Measurements from ENCODE around the gene TAPBPL.
"Not testable (repeated sequence)": the region's sequence is repeated elsewhere in the genome, so short reads cannot be mapped to it uniquely, and the experiment has no call there.

The TAPBPL gene

GRCh38 chr12:6489449-6489848 is 37.6 kb downstream of the TAPBPL start:
- H3K9ac ChIP-seq (ENCODE audit: low read length in 5 of 5): no peak overlapping the region
- H3K9me3 ChIP-seq (ENCODE audit: control insufficient read depth in 5 of 5, low read length in 5 of 5): no peaks in the 10 kb centered on the region
- H3K36me3 ChIP-seq (ENCODE audit: control insufficient read depth in 5 of 5, insufficient read depth in 5 of 5, low read length in 5 of 5): peaks cover 0 to 5% (median 2%) of the 10 kb centered on the region in 5 donors
- no peak overlapping the region for H3K4me3 ChIP-seq (ENCODE audit: low read depth in 1 of 5, low read length in 5 of 5)
- H3K27ac ChIP-seq (ENCODE audit: low read depth, low read length): no peak overlapping the region
- H3K27me3 ChIP-seq (ENCODE audit: control insufficient read depth in 5 of 5, insufficient read depth in 4 of 5, low read length in 5 of 5): peaks cover 0 to 4% (median 0%) of the 10 kb centered on the region in 5 donors
- peaks cover 0 to 17% (median 15%) of the 10 kb centered on the region in 5 donors for H3K4me1 ChIP-seq (ENCODE audit: control insufficient read depth in 5 of 5, insufficient read depth in 5 of 5, low read length in 5 of 5)

GRCh38 chr12:6490673-6491072 is 38.8 kb downstream of the TAPBPL start:
- not testable (repeated sequence) for H3K27me3 ChIP-seq (ENCODE audit: control insufficient read depth in 5 of 5, insufficient read depth in 4 of 5, low read length in 5 of 5); H3K27ac ChIP-seq (ENCODE audit: low read depth, low read length); H3K4me3 ChIP-seq (ENCODE audit: low read depth in 1 of 5, low read length in 5 of 5); H3K36me3 ChIP-seq (ENCODE audit: control insufficient read depth in 5 of 5, insufficient read depth in 5 of 5, low read length in 5 of 5); H3K9me3 ChIP-seq (ENCODE audit: control insufficient read depth in 5 of 5, low read length in 5 of 5); H3K9ac ChIP-seq (ENCODE audit: low read length in 5 of 5)
- H3K4me1 ChIP-seq (ENCODE audit: control insufficient read depth in 5 of 5, insufficient read depth in 5 of 5, low read length in 5 of 5): peaks cover 0 to 26% (median 23%) of the 10 kb centered on the region in 5 donors

GRCh38 chr12:6492838-6493496 is 41.1 kb downstream of the TAPBPL start, which contains the start of gene MRPL51:
TSS of gene MRPL51 (minus strand) at chr12:6493262. CDS start at chr12:6493136, 126 bp downstream.
- H3K36me3 ChIP-seq (ENCODE audit: control insufficient read depth in 5 of 5, insufficient read depth in 5 of 5, low read length in 5 of 5): peaks cover 7 to 12% (median 9%) of the 10 kb centered on the region in 5 donors
- peak within 1 kb of the TSS; percentile 88 to 99 (median 92) for H3K4me3 ChIP-seq (ENCODE audit: low read depth in 1 of 5, low read length in 5 of 5)
- no peaks in the 10 kb centered on the region for H3K9me3 ChIP-seq (ENCODE audit: control insufficient read depth in 5 of 5, low read length in 5 of 5)
- peak within 1 kb of the TSS; percentile 70 to 97 (median 93) for H3K9ac ChIP-seq (ENCODE audit: low read length in 5 of 5)
- peaks cover 0 to 3% (median 0%) of the 10 kb centered on the region in 5 donors for H3K27me3 ChIP-seq (ENCODE audit: control insufficient read depth in 5 of 5, insufficient read depth in 4 of 5, low read length in 5 of 5)
- peak within 1 kb of the TSS; percentile 98 for H3K27ac ChIP-seq (ENCODE audit: low read depth, low read length)
- H3K4me1 ChIP-seq (ENCODE audit: control insufficient read depth in 5 of 5, insufficient read depth in 5 of 5, low read length in 5 of 5): peaks cover 0 to 26% (median 23%) of the 10 kb centered on the region in 5 donors

GRCh38 chr12:6493497-6494257 is 41.8 kb downstream of the TAPBPL start, which contains the start of gene NCAPD2:
TSS of gene NCAPD2 (plus strand) at chr12:6494102. CDS start at chr12:6495099, 997 bp downstream.
- Histone ChIP-seq H3K4me3 (ENCODE audit: low read depth in 1 of 5, low read length in 5 of 5) (peak within 1 kb of the TSS; percentile 88 to 99 (median 92)), H3K9me3 (ENCODE audit: control insufficient read depth in 5 of 5, low read length in 5 of 5) (no peaks in the 10 kb centered on the region), H3K27me3 (ENCODE audit: control insufficient read depth in 5 of 5, insufficient read depth in 4 of 5, low read length in 5 of 5) (no peaks in the 10 kb centered on the region), H3K27ac (ENCODE audit: low read depth, low read length) (peak within 1 kb of the TSS; percentile 98), H3K9ac (ENCODE audit: low read length in 5 of 5) (peak within 1 kb of the TSS; percentile 70 to 97 (median 93)), H3K4me1 (ENCODE audit: control insufficient read depth in 5 of 5, insufficient read depth in 5 of 5, low read length in 5 of 5) (peaks cover 0 to 26% (median 23%) of the 10 kb centered on the region in 5 donors), H3K36me3 (ENCODE audit: control insufficient read depth in 5 of 5, insufficient read depth in 5 of 5, low read length in 5 of 5) (peaks cover 7 to 14% (median 9%) of the 10 kb centered on the region in 5 donors)

- Histone ChIP-seq H3K27ac (ENCODE audit: low read depth, low read length) (peak overlapping the region; percentile 98), H3K4me1 (ENCODE audit: control insufficient read depth in 5 of 5, insufficient read depth in 5 of 5, low read length in 5 of 5) (peaks cover 0 to 26% (median 23%) of the 10 kb centered on the region in 5 donors), H3K9me3 (ENCODE audit: control insufficient read depth in 5 of 5, low read length in 5 of 5) (no peaks in the 10 kb centered on the region), H3K4me3 (ENCODE audit: low read depth in 1 of 5, low read length in 5 of 5) (peak overlapping the region; percentile 79 to 94 (median 90)), H3K36me3 (ENCODE audit: control insufficient read depth in 5 of 5, insufficient read depth in 5 of 5, low read length in 5 of 5) (peaks cover 7 to 20% (median 9%) of the 10 kb centered on the region in 5 donors), H3K9ac (ENCODE audit: low read length in 5 of 5) (peak overlapping the region in 4 of 5 donors; percentile 44 to 71 (median 62)), H3K27me3 (ENCODE audit: control insufficient read depth in 5 of 5, insufficient read depth in 4 of 5, low read length in 5 of 5) (no peaks in the 10 kb centered on the region)
Measured at GRCh38 chr12:6494258-6494743, 42.5 kb downstream of the TAPBPL start.

- peaks cover 7 to 22% (median 9%) of the 10 kb centered on the region in 5 donors for H3K36me3 ChIP-seq (ENCODE audit: control insufficient read depth in 5 of 5, insufficient read depth in 5 of 5, low read length in 5 of 5)
- no peaks in the 10 kb centered on the region for H3K27me3 ChIP-seq (ENCODE audit: control insufficient read depth in 5 of 5, insufficient read depth in 4 of 5, low read length in 5 of 5)
- H3K9me3 ChIP-seq (ENCODE audit: control insufficient read depth in 5 of 5, low read length in 5 of 5): no peaks in the 10 kb centered on the region
- no peak overlapping the region for H3K27ac ChIP-seq (ENCODE audit: low read depth, low read length)
- no peak overlapping the region for H3K9ac ChIP-seq (ENCODE audit: low read length in 5 of 5)
- H3K4me1 ChIP-seq (ENCODE audit: control insufficient read depth in 5 of 5, insufficient read depth in 5 of 5, low read length in 5 of 5): peaks cover 0 to 26% (median 23%) of the 10 kb centered on the region in 5 donors
- H3K4me3 ChIP-seq (ENCODE audit: low read depth in 1 of 5, low read length in 5 of 5): peak overlapping the region in 1 of 5 donors; percentile 89
Measured at GRCh38 chr12:6494968-6495367, 43.1 kb downstream of the TAPBPL start.

GRCh38 chr12:6497291-6497690 is 45.4 kb downstream of the TAPBPL start:
- not testable (repeated sequence) for H3K27ac ChIP-seq (ENCODE audit: low read depth, low read length); H3K9me3 ChIP-seq (ENCODE audit: control insufficient read depth in 5 of 5, low read length in 5 of 5); H3K27me3 ChIP-seq (ENCODE audit: control insufficient read depth in 5 of 5, insufficient read depth in 4 of 5, low read length in 5 of 5); H3K9ac ChIP-seq (ENCODE audit: low read length in 5 of 5); H3K4me3 ChIP-seq (ENCODE audit: low read depth in 1 of 5, low read length in 5 of 5)
- Histone ChIP-seq H3K36me3 (ENCODE audit: control insufficient read depth in 5 of 5, insufficient read depth in 5 of 5, low read length in 5 of 5) (peaks cover 5 to 23% (median 10%) of the 10 kb centered on the region in 5 donors), H3K4me1 (ENCODE audit: control insufficient read depth in 5 of 5, insufficient read depth in 5 of 5, low read length in 5 of 5) (peaks cover 0 to 24% (median 22%) of the 10 kb centered on the region in 5 donors)

- H3K9me3 ChIP-seq (ENCODE audit: control insufficient read depth in 5 of 5, low read length in 5 of 5): no peaks in the 10 kb centered on the region
- peaks cover 9 to 36% (median 10%) of the 10 kb centered on the region in 5 donors for H3K36me3 ChIP-seq (ENCODE audit: control insufficient read depth in 5 of 5, insufficient read depth in 5 of 5, low read length in 5 of 5)
- H3K9ac ChIP-seq (ENCODE audit: low read length in 5 of 5): no peak overlapping the region
- peaks cover 0 to 2% (median 0%) of the 10 kb centered on the region in 5 donors for H3K4me1 ChIP-seq (ENCODE audit: control insufficient read depth in 5 of 5, insufficient read depth in 5 of 5, low read length in 5 of 5)
- no peaks in the 10 kb centered on the region for H3K27me3 ChIP-seq (ENCODE audit: control insufficient read depth in 5 of 5, insufficient read depth in 4 of 5, low read length in 5 of 5)
- no peak overlapping the region for H3K4me3 ChIP-seq (ENCODE audit: low read depth in 1 of 5, low read length in 5 of 5)
- no peak overlapping the region for H3K27ac ChIP-seq (ENCODE audit: low read depth, low read length)
Measured at GRCh38 chr12:6500466-6500865, 48.6 kb downstream of the TAPBPL start.

GRCh38 chr12:6507102-6507998 is 55.5 kb downstream of the TAPBPL start:
- Histone ChIP-seq H3K9me3 (ENCODE audit: control insufficient read depth in 5 of 5, low read length in 5 of 5) (no peaks in the 10 kb centered on the region), H3K27me3 (ENCODE audit: control insufficient read depth in 5 of 5, insufficient read depth in 4 of 5, low read length in 5 of 5) (no peaks in the 10 kb centered on the region), H3K9ac (ENCODE audit: low read length in 5 of 5) (no peak overlapping the region), H3K4me1 (ENCODE audit: control insufficient read depth in 5 of 5, insufficient read depth in 5 of 5, low read length in 5 of 5) (no peaks in the 10 kb centered on the region), H3K4me3 (ENCODE audit: low read depth in 1 of 5, low read length in 5 of 5) (no peak overlapping the region), H3K36me3 (ENCODE audit: control insufficient read depth in 5 of 5, insufficient read depth in 5 of 5, low read length in 5 of 5) (peaks cover 0 to 41% (median 21%) of the 10 kb centered on the region in 5 donors), H3K27ac (ENCODE audit: low read depth, low read length) (no peak overlapping the region)
